GM21515 (cell line): Measurements from ENCODE around the gene PDCD10.

Source experiments
- ATAC-seq: cut with Tn5 transposase; IDR thresholded peaks from one replicate; pipeline ENCODE4 v1.9.1; 2021; ENCODE audit not compliant: unreplicated experiment

The PDCD10 gene

DNA sequence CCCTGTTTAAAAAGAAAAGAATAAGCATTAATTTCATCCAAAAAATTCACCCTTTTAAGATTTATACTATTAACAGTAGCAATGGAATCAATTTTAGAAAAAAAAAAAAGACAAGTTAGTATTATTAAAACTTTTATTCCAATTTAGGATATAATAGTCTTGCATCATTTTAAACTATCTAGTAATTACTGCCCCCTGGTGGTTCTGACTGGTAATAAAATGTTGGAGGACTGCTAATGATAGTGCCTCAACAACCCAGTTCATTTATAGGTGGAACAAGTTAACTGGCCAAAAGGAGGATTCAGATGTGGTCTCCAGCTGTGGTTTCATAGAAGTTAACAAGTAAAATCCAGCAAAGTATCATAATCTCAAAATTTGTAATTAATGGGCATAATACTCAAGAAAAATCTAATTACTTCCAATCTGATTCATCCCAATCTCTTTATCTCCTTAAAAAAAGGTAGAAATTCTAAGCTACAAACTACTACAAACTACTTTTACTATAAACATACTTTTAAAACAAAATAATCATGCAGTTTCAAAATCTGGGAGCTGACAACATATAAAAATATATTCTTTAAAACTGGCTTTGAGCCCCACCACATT is 50.2 kb downstream of the PDCD10 start:
- ATAC-seq, result peak; percentile 79

DNA sequence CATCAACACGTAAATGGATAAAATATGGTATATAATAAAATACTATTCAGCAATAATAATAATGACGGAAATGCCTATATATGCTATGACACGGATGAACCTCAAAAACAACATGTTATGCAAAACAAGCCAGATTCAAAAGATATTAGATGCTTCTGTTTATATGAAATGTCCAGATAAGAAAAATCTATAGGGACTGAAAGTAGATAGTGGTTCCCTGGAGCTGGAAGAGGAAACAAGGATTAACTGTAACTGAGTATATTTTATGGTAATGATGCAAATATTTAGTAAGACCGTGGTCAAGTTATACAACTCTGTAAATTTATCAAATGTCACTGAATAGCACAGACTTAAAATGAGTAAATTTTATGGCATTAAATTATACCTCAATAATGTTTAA is 55.2 kb downstream of the PDCD10 start:
- ATAC-seq, result no peak

GRCh38 chr3:167675848-167676247 is 58.8 kb downstream of the PDCD10 start:
- no peak for ATAC-seq

DNA sequence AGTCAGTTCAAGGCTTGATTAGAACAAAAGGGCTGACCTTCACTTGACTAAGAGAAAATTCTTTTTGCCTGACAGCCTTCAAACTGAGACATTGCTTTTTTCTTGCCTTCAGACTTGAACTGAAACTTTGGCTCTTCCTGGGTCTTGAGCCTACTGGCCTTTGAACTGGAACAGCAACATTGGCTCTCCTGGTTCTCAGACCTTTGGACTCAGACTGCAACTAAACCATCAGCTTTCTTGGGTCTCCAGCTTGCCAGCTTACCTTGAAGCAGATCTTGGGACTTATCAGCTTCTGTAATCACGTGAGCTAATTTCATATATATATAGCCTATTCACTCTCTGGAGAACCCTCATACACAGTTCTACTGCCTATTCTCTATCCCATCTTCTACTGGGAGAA is 61.5 kb downstream of the PDCD10 start:
- ATAC-seq, result no peak

DNA sequence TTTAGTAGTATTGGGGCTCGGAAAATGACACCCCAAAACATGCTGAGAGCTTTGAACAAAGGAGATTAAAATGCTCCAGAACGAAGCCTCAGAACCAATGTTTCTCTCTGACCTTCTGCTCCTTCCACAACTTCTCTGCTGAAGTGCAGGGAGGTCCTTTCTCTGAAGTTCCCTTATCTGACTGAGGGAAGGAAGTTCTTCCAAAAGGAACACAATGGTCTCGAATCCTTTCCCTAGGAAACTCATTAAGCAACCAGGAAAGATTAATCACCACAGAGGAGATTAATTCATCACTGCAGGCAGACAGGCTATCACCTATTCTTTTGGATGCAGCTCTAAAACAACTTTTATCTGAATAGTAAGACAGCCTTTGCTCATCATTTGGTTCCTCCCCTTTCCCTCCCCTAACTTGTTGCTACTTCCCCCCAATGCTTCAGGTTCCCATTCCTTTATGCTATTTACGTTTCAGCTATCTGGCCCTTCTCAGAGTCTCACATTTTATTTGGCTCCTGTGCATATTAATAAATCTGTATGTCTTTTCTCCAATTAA is 62.7 kb downstream of the PDCD10 start:
- ATAC-seq, result no peak

GRCh38 chr3:167669699-167670098 is 65.0 kb downstream of the PDCD10 start:
- no peak for ATAC-seq

- no peak for ATAC-seq
These were observed 66.0 kb downstream of the PDCD10 start for GRCh38 chr3:167668651-167669050.

GRCh38 chr3:167666563-167666962 is 68.1 kb downstream of the PDCD10 start:
- ATAC-seq, result no peak

- no peak for ATAC-seq
These were observed 71.7 kb downstream of the PDCD10 start for GRCh38 chr3:167662919-167663400.

GRCh38 chr3:167657684-167658225 is 76.9 kb downstream of the PDCD10 start:
- ATAC-seq, result no peak

- ATAC-seq, result no peak
These were observed 77.9 kb downstream of the PDCD10 start for GRCh38 chr3:167656821-167657220.

GRCh38 chr3:167653760-167654159 is 80.9 kb downstream of the PDCD10 start, which contains the start of gene WDR49:
Gene WDR49, minus strand, starts transcription at chr3:167653942. Its CDS starts 517 bp downstream, at chr3:167653425.
- ATAC-seq, result no peak

DNA sequence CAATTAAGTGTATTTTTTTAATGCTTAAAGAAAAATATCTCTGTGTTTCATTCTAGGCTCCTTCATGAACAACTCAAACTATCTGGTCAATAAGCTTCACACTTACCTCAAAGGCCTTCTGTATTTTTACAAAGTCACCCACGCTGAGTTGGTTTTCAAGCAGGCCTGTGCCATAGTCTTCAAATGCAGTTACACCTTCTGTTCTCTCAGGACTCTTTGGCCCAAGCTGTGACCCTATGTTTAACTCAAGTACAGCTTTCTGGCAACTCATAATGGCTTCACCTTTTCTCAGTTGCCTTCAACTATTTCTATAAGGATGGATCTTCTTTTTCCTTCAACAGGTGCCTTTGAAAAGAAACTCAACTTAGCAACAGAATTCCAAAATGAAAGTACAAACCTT is 81.5 kb downstream of the PDCD10 start:
- no peak for ATAC-seq

DNA sequence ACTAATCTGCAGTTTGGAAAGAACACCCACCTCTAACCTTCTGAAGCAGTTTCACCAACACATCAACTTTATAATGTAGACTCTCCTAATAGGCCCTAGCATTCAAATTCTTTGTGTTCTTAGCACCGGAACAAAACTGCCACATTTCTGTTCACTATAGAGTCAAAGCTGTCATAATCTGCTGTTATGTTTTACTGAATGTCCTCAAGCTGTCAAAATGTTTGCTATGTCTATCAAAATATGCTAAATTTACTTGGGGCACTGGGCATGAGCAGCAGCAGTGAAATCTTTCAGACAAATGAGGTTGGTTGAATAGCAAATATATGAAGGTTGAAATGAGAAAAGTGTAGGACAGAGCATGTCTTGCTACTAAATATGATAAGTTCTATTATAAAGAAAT is 82.9 kb downstream of the PDCD10 start:
- ATAC-seq, result no peak

GRCh38 chr3:167650459-167650858 is 84.2 kb downstream of the PDCD10 start:
- no peak for ATAC-seq

DNA sequence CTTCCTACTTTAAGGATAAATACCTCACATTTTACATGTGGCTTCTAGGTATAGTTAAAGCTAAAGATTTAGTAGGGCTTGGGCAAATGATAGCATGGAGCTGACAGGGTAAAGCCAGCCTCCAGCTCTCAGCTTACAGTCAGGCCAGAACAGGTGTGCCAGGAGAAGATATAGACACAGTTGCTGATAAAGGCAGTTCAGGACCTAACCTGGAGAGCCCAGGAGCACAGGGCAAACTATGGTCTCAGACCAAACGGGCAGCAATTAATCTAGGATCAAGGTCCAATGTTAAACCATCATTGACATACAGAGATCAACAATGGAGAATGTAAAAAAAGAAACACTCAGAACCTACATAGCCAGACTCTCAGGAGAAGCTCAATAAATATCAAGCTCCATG is 84.9 kb downstream of the PDCD10 start:
- ATAC-seq, result no peak

- ATAC-seq, result no peak
These were observed 90.1 kb downstream of the PDCD10 start for GRCh38 chr3:167644611-167645010.
